ENCODE data around the gene TFPI. TPM values are rescaled to one million over a fixed set of nuclear protein-coding genes. Genes with fewer than 3 reads are reported as not detected.

The TFPI gene
- total RNA-seq, 1 experiment from 2014 or later = 16.0 TPM

- no peaks in the 10 kb centered on the region for H3F3A ChIP-seq (ENCODE audit: low read length, unreplicated experiment)
- ChIA-PET POLR2A (ENCODE audit: unreplicated experiment) (no interaction called here), CTCF (interaction anchor here (1.5 kb wide), 1 partner anchor 304 kb away, joined by 3 read pairs; no protein-coding TSS in a partner anchor)
- H3K36me3 ChIP-seq (ENCODE audit: low read depth, low read length) = no peaks in the 10 kb centered on the region
- H3K4me1 ChIP-seq (ENCODE audit: insufficient read depth, low read length) = no peaks in the 10 kb centered on the region
- no peak overlapping the region for H2AFZ ChIP-seq (ENCODE audit: low read length)
- TF ChIP-seq EZH2phosphoT487 (IDR thresholded peaks at IDR 0.05; ENCODE audit: borderline replicate concordance, low read length) = no peak
- no peak for TF ChIP-seq EZH2 (IDR thresholded peaks at IDR 0.05; ENCODE audit: low read length, unreplicated experiment)
- TF ChIP-seq CTCF (conservative IDR thresholded peaks at IDR 0.05; ENCODE audit: low read depth, low read length) = no peak; the same call in 1 of the 2 replicates
- H3K4me2 ChIP-seq (ENCODE audit: low read length) = no peak overlapping the region
- H3K9me2 ChIP-seq (replicated peaks; ENCODE audit: low read length) = no peaks in the 10 kb centered on the region
- no peaks in the 10 kb centered on the region for H3K27me3 ChIP-seq (ENCODE audit: low read length)
- H3K4me3 ChIP-seq (ENCODE audit: low read length) = no peak overlapping the region
- ATAC-seq (no peak), DNase-seq (no peak)
- H3K9me3 ChIP-seq (ENCODE audit: low read length) = no peaks in the 10 kb centered on the region
- H3K27ac ChIP-seq (ENCODE audit: low read length) = no peak overlapping the region
- BruUV-seq (replicated peaks) = no TSS peak
- no peaks in the 10 kb centered on the region for H3K79me2 ChIP-seq (ENCODE audit: low read length)
- no peaks in the 10 kb centered on the region for H4K20me1 ChIP-seq (ENCODE audit: low read length)
- intact Hi-C loops (cut with micrococcal nuclease) = loop anchor here (5.0 kb wide), 1 partner anchor 125 kb away; no protein-coding TSS in a partner anchor
- H3K9ac ChIP-seq (ENCODE audit: low read length) = no peak overlapping the region
Observed at GRCh38 chr2:187442378-187442777, 111.9 kb downstream of the TFPI start.

DNA sequence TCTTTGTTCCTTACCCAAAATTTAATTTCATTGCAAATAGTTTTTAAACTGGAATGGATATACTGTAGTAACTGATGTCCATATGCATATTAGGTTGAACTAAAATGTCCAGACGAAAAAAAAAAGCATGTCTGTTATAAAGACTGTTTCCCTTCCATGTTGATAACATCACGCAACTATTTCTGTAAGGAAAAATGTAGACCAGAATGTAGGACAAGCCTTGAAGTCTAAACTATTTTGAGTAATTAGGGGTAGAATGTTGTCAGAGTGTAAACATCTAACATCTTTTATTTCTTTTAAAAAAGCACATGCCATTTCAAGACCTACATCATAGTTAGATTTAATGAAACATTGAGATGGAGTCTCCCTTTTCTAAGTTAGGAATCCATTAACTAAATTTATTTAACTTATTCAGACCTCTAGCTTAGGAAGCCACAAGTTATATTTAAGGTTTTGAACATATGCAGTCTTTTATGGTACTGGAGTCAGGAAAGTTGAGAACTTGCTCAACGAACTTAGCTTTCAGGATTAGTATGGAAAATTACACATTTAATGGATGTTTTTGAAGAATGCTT is 114.0 kb downstream of the TFPI start:
- Histone ChIP-seq H3F3A (ENCODE audit: low read length, unreplicated experiment) (no peaks in the 10 kb centered on the region), H3K9ac (ENCODE audit: low read length) (no peak overlapping the region), H3K79me2 (ENCODE audit: low read length) (no peaks in the 10 kb centered on the region), H4K20me1 (ENCODE audit: low read length) (no peaks in the 10 kb centered on the region), H2AFZ (ENCODE audit: low read length) (no peak overlapping the region), H3K4me1 (ENCODE audit: insufficient read depth, low read length) (no peaks in the 10 kb centered on the region), H3K4me2 (ENCODE audit: low read length) (no peak overlapping the region), H3K4me3 (ENCODE audit: low read length) (no peak overlapping the region), H3K27ac (ENCODE audit: low read length) (no peak overlapping the region), H3K9me2 (replicated peaks; ENCODE audit: low read length) (no peaks in the 10 kb centered on the region), H3K27me3 (ENCODE audit: low read length) (no peaks in the 10 kb centered on the region), H3K9me3 (ENCODE audit: low read length) (no peaks in the 10 kb centered on the region), H3K36me3 (ENCODE audit: low read depth, low read length) (no peaks in the 10 kb centered on the region)
- intact Hi-C loops (cut with micrococcal nuclease) = loop anchor here (5.0 kb wide), 1 partner anchor 123 kb away; no protein-coding TSS in a partner anchor
- ChIA-PET POLR2A (ENCODE audit: unreplicated experiment) (no interaction called here), CTCF (no interaction called here)
- BruUV-seq (replicated peaks) = no TSS peak
- TF ChIP-seq EZH2 (IDR thresholded peaks at IDR 0.05; ENCODE audit: low read length, unreplicated experiment) (no peak), EZH2phosphoT487 (IDR thresholded peaks at IDR 0.05; ENCODE audit: borderline replicate concordance, low read length) (no peak), CTCF (conservative IDR thresholded peaks at IDR 0.05; ENCODE audit: low read depth, low read length) (no peak)
- no peak for DNase-seq
- ATAC-seq = no peak

GRCh38 chr2:187438455-187438854 is 115.8 kb downstream of the TFPI start:
- ATAC-seq = no peak
- POLR2A ChIA-PET (ENCODE audit: unreplicated experiment) = interaction anchor here (0.6 kb wide), 1 partner anchor 9 kb away, joined by 4 read pairs; no protein-coding TSS in a partner anchor
- H3K27me3 ChIP-seq (ENCODE audit: low read length) = no peaks in the 10 kb centered on the region
- no peak overlapping the region for H3K4me3 ChIP-seq (ENCODE audit: low read length)
- H4K20me1 ChIP-seq (ENCODE audit: low read length) = no peaks in the 10 kb centered on the region
- no peak overlapping the region for H2AFZ ChIP-seq (ENCODE audit: low read length)
- no peak overlapping the region for H3K27ac ChIP-seq (ENCODE audit: low read length)
- no peaks in the 10 kb centered on the region for H3K4me1 ChIP-seq (ENCODE audit: insufficient read depth, low read length)
- TF ChIP-seq CTCF (conservative IDR thresholded peaks at IDR 0.05; ENCODE audit: low read depth, low read length) (no peak), EZH2 (IDR thresholded peaks at IDR 0.05; ENCODE audit: low read length, unreplicated experiment) (no peak)
- H3K9me2 ChIP-seq (replicated peaks; ENCODE audit: low read length) = no peaks in the 10 kb centered on the region
- intact Hi-C loops (cut with micrococcal nuclease) = no loop called here
- H3K9me3 ChIP-seq (ENCODE audit: low read length) = no peaks in the 10 kb centered on the region
- no peak overlapping the region for H3K9ac ChIP-seq (ENCODE audit: low read length)
- H3K4me2 ChIP-seq (ENCODE audit: low read length) = no peak overlapping the region
- no TSS peak for BruUV-seq (replicated peaks)
- CTCF ChIA-PET = no interaction called here
- no peaks in the 10 kb centered on the region for H3K36me3 ChIP-seq (ENCODE audit: low read depth, low read length)
- no peaks in the 10 kb centered on the region for H3K79me2 ChIP-seq (ENCODE audit: low read length)
- H3F3A ChIP-seq (ENCODE audit: low read length, unreplicated experiment) = no peaks in the 10 kb centered on the region
- DNase-seq = no peak

Data from PC-3 (cell line).